BLaER1 treated with 17β-estradiol and CSF1 and Interleukin-3, amounts not matched to agents 10 nM and 100 nM (cell line): ENCODE data around the gene NDUFB10.

Experiments
- H3K27ac ChIP-seq, 11 experiments: shearing (Covaris generic); formaldehyde crosslinking; 2 replicates each; pipeline ENCODE4 v1.8.1; 2022
- H3K27me3 ChIP-seq, 11 experiments: shearing (Covaris generic); formaldehyde crosslinking; 2 replicates each; pipeline ENCODE4 v1.8.1; 2022
- H3K36me3 ChIP-seq, 11 experiments: shearing (Covaris generic); formaldehyde crosslinking; 2 replicates each; pipeline ENCODE4 v1.8.1; 2022
- H3K4me1 ChIP-seq, 10 experiments: shearing (Covaris generic); formaldehyde crosslinking; 2 replicates each; pipeline ENCODE4 v1.8.1; 2022
- H3K4me2 ChIP-seq, 11 experiments: shearing (Covaris generic); formaldehyde crosslinking; 2 replicates each; pipeline ENCODE4 v1.8.1; 2022
- H3K4me3 ChIP-seq, 10 experiments: shearing (Covaris generic); formaldehyde crosslinking; 2 replicates each; pipeline ENCODE4 v1.8.1; 2022
- H3K9ac ChIP-seq, 11 experiments: shearing (Covaris generic); formaldehyde crosslinking; 2 replicates each; pipeline ENCODE4 v1.8.1; 2022
- H3K9me3 ChIP-seq, 11 experiments: shearing (Covaris generic); formaldehyde crosslinking; replicated peaks in 1 of 11; 2 replicates each; pipeline ENCODE4 v1.8.1; 2022
- H4K20me1 ChIP-seq, 11 experiments: shearing (Covaris generic); formaldehyde crosslinking; 2 replicates each; pipeline ENCODE4 v1.8.1; 2022
- Cebpa-rat ChIP-seq, 11 experiments: shearing (Covaris generic); IDR thresholded peaks; 2 replicates each; pipeline ENCODE4 v1.8.1; 2022

NDUFB10 gene

DNA sequence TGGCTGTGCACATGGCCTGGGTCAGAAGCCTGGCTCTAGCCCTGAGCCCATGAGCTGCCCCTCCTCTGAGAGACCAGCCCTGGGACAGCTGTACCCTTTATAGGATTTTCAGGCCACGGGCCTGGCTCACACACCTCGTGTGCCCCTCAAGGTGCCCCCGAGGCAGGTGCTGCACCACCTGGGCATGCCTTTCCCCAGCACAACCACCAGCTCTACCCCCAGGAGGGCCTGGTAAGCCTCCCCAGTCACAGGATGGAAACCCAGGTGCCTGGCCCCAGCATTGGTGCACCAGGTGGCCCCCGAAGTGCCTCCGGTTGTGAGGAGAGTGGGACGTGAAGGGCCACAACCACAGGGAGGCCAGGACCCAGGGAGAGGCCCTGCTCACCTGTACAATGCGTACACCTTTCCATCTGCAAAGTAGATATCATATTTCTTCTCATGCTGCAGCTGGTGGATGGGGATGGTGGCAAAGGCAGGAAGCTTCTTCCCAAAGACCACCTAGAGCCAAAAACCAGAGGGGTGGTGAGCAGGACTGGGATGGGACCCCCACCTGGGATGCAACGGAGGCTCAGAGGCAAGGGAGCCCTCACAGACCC, 44.0 kb downstream of the NDUFB10 start:
- peak overlapping the region in 7 of 11 experiments; percentile 5 to 45 (median 33); a peak in 5 of 22 replicates for H3K9ac ChIP-seq
- H3K4me3 ChIP-seq = no peak overlapping the region
- peaks cover 45 to 52% (median 49%) of the 10 kb centered on the region in 10 experiments for H3K4me1 ChIP-seq
- peaks cover 58 to 100% (median 96%) of the 10 kb centered on the region in 11 experiments for H4K20me1 ChIP-seq
- no peak for TF ChIP-seq Cebpa-rat (IDR thresholded peaks at IDR 0.05)
- peak overlapping the region in 2 of 11 experiments; percentile 16 to 97; a peak in 1 of 22 replicates for H3K4me2 ChIP-seq
- no peaks in the 10 kb centered on the region for H3K27me3 ChIP-seq
- H3K36me3 ChIP-seq = peaks cover 52 to 91% (median 74%) of the 10 kb centered on the region in 11 experiments
- H3K9me3 ChIP-seq = no peaks in the 10 kb centered on the region
- peak overlapping the region in 1 of 11 experiments; percentile 22; a peak in 2 of 22 replicates for H3K27ac ChIP-seq

- no peak for TF ChIP-seq Cebpa-rat (IDR thresholded peaks at IDR 0.05)
These were observed 44.7 kb downstream of the NDUFB10 start for GRCh38 chr16:2003827-2004641.

GRCh38 chr16:2004795-2005517, 45.6 kb downstream of the NDUFB10 start:
- no peaks in the 10 kb centered on the region for H3K27me3 ChIP-seq
- peak overlapping the region in 7 of 10 experiments; percentile 19 to 55 (median 31); a peak in 10 of 20 replicates for H3K4me3 ChIP-seq
- peaks cover 49 to 55% (median 53%) of the 10 kb centered on the region in 10 experiments for H3K4me1 ChIP-seq
- peak overlapping the region; percentile 28 to 99 (median 95) for H3K9ac ChIP-seq
- peak overlapping the region in 9 of 11 experiments; percentile 5 to 94 (median 43); a peak in 15 of 22 replicates for H3K27ac ChIP-seq
- no peak for TF ChIP-seq Cebpa-rat (IDR thresholded peaks at IDR 0.05)
- H3K36me3 ChIP-seq = peaks cover 36 to 74% (median 58%) of the 10 kb centered on the region in 11 experiments
- H4K20me1 ChIP-seq = peaks cover 61 to 95% (median 92%) of the 10 kb centered on the region in 11 experiments
- peak overlapping the region; percentile 94 to 100 (median 98) for H3K4me2 ChIP-seq
- H3K9me3 ChIP-seq = no peaks in the 10 kb centered on the region

More at GRCh38 chr16:2003827-2004641, 44.7 kb downstream of the NDUFB10 start:
- peak overlapping the region; percentile 1 to 99 (median 94); a peak in 17 of 22 replicates for H3K9ac ChIP-seq
- H3K27ac ChIP-seq = peak overlapping the region in 6 of 11 experiments; percentile 4 to 94 (median 34); a peak in 8 of 22 replicates
- peak overlapping the region in 1 of 10 experiments; percentile 31; a peak in 2 of 20 replicates for H3K4me3 ChIP-seq
- no peaks in the 10 kb centered on the region for H3K27me3 ChIP-seq
- H3K4me2 ChIP-seq = peak overlapping the region; percentile 94 to 100 (median 98)
- H3K4me1 ChIP-seq = peaks cover 49 to 55% (median 53%) of the 10 kb centered on the region in 10 experiments
- no peaks in the 10 kb centered on the region for H3K9me3 ChIP-seq
- H3K36me3 ChIP-seq = peaks cover 45 to 84% (median 67%) of the 10 kb centered on the region in 11 experiments
- H4K20me1 ChIP-seq = peaks cover 61 to 100% (median 98%) of the 10 kb centered on the region in 11 experiments

GRCh38 chr16:2005646-2006045, 46.3 kb downstream of the NDUFB10 start:
- H3K4me1 ChIP-seq = peaks cover 56 to 62% (median 60%) of the 10 kb centered on the region in 10 experiments
- peaks cover 61 to 88% (median 85%) of the 10 kb centered on the region in 11 experiments for H4K20me1 ChIP-seq
- peak overlapping the region in 9 of 11 experiments; percentile 5 to 94 (median 43); a peak in 15 of 22 replicates for H3K27ac ChIP-seq

DNA sequence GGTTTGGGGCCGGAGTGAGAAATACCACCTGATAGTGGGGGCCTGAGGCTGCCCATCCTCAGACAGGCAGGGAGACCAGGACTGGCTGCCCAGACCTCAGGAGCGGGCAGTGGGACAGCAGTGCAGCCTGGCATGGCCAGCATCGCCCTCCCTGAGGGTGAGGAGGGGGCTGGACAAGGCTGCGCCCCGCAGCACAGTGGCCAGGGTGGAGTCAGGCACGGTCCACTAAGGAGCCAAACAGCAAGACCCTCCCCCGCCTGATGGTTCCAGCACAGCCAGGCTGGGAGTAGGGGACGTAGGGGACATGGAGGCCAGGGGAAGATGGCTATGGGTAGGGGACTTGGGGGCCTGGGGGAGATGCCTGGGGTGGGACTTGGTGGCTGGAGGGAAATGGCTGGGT, 47.0 kb downstream of the NDUFB10 start:
- Histone ChIP-seq H3K4me1 (peaks cover 59 to 69% (median 64%) of the 10 kb centered on the region in 10 experiments), H3K4me2 (peak overlapping the region; percentile 94 to 100 (median 98)), H3K36me3 (peaks cover 22 to 61% (median 44%) of the 10 kb centered on the region in 11 experiments), H4K20me1 (peaks cover 61 to 81% (median 80%) of the 10 kb centered on the region in 11 experiments), H3K27me3 (no peaks in the 10 kb centered on the region), H3K9ac (peak overlapping the region; percentile 52 to 99 (median 95); a peak in 20 of 22 replicates), H3K4me3 (peak overlapping the region in 5 of 10 experiments; percentile 19 to 55 (median 29); a peak in 5 of 20 replicates), H3K9me3 (no peaks in the 10 kb centered on the region), H3K27ac (peak overlapping the region in 8 of 11 experiments; percentile 23 to 97 (median 88); a peak in 11 of 22 replicates)
- no peak for TF ChIP-seq Cebpa-rat (IDR thresholded peaks at IDR 0.05)

More at GRCh38 chr16:2005646-2006045, 46.3 kb downstream of the NDUFB10 start:
- Histone ChIP-seq H3K4me2 (peak overlapping the region; percentile 94 to 100 (median 98)), H3K9ac (peak overlapping the region; percentile 28 to 99 (median 95)), H3K27me3 (no peaks in the 10 kb centered on the region), H3K9me3 (no peaks in the 10 kb centered on the region), H3K4me3 (peak overlapping the region in 7 of 10 experiments; percentile 19 to 55 (median 29); a peak in 11 of 20 replicates), H3K36me3 (peaks cover 29 to 68% (median 51%) of the 10 kb centered on the region in 11 experiments)
- no peak for TF ChIP-seq Cebpa-rat (IDR thresholded peaks at IDR 0.05)

DNA sequence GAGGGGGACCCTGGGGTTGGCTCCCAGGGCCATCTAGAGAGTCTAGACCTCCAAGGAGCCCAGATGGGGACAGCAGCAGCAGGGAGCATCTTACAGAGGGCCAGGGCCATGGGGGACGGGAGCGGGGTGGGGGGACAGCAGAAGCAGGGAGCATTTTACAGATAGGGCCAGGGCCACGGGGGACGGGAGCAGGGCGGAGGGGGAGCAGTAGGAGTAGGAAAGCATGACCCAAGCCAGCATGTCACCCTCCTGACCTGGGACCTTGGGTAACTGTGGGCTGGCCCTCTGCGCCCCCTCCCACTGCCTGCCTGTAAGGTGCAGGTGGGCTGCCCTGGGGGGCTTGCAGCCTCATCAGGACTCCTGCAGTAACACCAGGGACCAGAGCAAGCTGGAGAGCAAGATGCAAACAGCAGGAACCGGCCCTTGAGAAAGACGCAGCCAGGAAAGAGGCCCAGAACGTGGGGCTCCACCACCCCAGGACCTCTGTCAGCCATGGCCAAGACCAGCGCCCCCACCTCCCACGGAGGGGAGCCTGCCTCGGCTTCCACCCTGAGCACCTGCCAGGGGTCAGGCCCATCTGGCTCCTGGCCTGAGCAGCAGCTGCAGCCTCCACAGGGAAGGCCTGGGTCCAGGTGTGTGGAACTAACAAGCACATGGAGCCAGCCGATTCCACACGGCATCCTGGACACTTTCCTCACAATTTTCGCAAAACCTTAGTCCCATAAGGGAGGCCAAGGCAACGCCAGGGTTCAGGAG, 47.9 kb downstream of the NDUFB10 start:
- H3K36me3 ChIP-seq = peaks cover 13 to 51% (median 35%) of the 10 kb centered on the region in 11 experiments
- H3K9ac ChIP-seq = peak overlapping the region; percentile 86 to 99 (median 97)
- TF ChIP-seq Cebpa-rat (IDR thresholded peaks at IDR 0.05) = no peak
- H3K9me3 ChIP-seq = no peaks in the 10 kb centered on the region
- H3K27ac ChIP-seq = peak overlapping the region; percentile 32 to 97 (median 94); a peak in 19 of 22 replicates
- H3K4me1 ChIP-seq = peaks cover 59 to 77% (median 64%) of the 10 kb centered on the region in 10 experiments
- H4K20me1 ChIP-seq = peaks cover 56 to 72% (median 70%) of the 10 kb centered on the region in 11 experiments
- peak overlapping the region; percentile 81 to 100 (median 96) for H3K4me3 ChIP-seq
- H3K4me2 ChIP-seq = peak overlapping the region; percentile 94 to 100 (median 98)
- no peaks in the 10 kb centered on the region for H3K27me3 ChIP-seq

DNA sequence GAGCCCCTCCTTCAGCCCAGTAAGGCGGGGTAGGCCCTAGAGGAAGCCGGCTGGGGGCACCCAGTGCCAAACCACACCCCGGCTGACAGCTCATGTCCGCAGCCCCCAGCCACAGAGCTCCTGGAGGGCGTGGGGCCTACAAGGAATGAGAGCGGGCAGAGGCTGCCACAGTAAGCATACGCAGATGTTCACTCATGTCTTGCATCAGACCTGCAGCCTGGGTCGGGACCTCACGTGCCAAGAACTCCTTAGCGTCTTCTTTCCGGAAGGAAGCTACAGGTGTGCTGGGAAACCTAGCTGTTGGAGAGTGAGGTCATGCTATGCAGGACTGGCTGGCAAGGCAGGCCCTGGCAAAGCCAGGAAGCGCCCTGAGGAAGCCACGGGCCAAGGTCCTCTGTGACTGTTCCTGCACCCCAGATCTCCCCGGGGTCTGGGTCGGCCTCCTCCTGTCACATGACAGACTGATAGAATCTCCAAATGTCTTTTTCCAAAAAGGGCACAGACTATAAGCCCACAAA, 48.7 kb downstream of the NDUFB10 start:
- TF ChIP-seq Cebpa-rat (IDR thresholded peaks at IDR 0.05) = no peak
- H3K4me1 ChIP-seq = peaks cover 59 to 77% (median 64%) of the 10 kb centered on the region in 10 experiments

More for the DNA sequence above, 48.7 kb downstream of the NDUFB10 start:
- Histone ChIP-seq H3K36me3 (peaks cover 5 to 43% (median 27%) of the 10 kb centered on the region in 11 experiments), H3K9me3 (no peaks in the 10 kb centered on the region), H4K20me1 (peaks cover 55 to 64% (median 62%) of the 10 kb centered on the region in 11 experiments), H3K4me2 (peak overlapping the region; percentile 94 to 100 (median 98)), H3K9ac (peak overlapping the region; percentile 86 to 99 (median 97)), H3K4me3 (peak overlapping the region; percentile 81 to 100 (median 96)), H3K27me3 (no peaks in the 10 kb centered on the region), H3K27ac (peak overlapping the region; percentile 32 to 97 (median 94); a peak in 19 of 22 replicates)
